Vagina (tissue), 2 donors: ENCODE results near the gene EFNA4.

Source experiments
- CTCF ChIP-seq, 3 experiments: fragments of 450-650 bp in 2 of 3; fragments of 200-600 bp in 1 of 3; sonication (generic) in 1 of 3; IDR thresholded peaks; one replicate each; pipeline ENCODE4 v1.5.1; 2017 to 2019; ENCODE audit warnings: antibody characterized with exemption in 3 of 3, mild to moderate bottlenecking in 2 of 3, moderate library complexity in 2 of 3
- POLR2A ChIP-seq, 2 donors: fragments of 450-650 bp; IDR thresholded peaks; one replicate each; pipeline ENCODE4 v1.6.1; 2017; ENCODE audit warnings: antibody characterized with exemption in 2 of 2, mild to moderate bottlenecking in 2 of 2, moderate library complexity in 2 of 2

- no peak for TF ChIP-seq POLR2A (IDR thresholded peaks at IDR 0.05)
- TF ChIP-seq CTCF (IDR thresholded peaks at IDR 0.05), result no peak
These were observed 39.2 kb upstream of the EFNA4 start for GRCh38 chr1:155024315-155024714.
